ENCODE results near the gene FAM43A. TPM values are rescaled to one million over a fixed set of nuclear protein-coding genes. Genes with fewer than 3 reads are reported as not detected.

Gene FAM43A
- total and polyA plus RNA-seq, 10 of the 15 experiments (the other 5 are each of a cell fraction or from before 2014, with no cell fraction given), result 0.27 to 5.0 (median 1.1) TPM

GRCh38 chr3:194689493-194689944 is 3.8 kb downstream of the FAM43A start:
- WGBS (ENCODE audit: insufficient coverage, insufficient replicate concordance, low lambda C conversion rate, missing lambda C conversion rate), result 22% methylated on average over 9 of the region's 9 CpGs
- H3K79me2 ChIP-seq (ENCODE audit: control insufficient read depth, insufficient read depth, low read length), result no peaks in the 10 kb centered on the region; the same call in 1 of the 2 replicates
- no peak overlapping the region for H3K4me3 ChIP-seq
- H3K9me3 ChIP-seq (replicated peaks; ENCODE audit: control insufficient read depth, insufficient read depth, low read length), result no peaks in the 10 kb centered on the region
- H2AFZ ChIP-seq (ENCODE audit: control insufficient read depth, low read depth, low read length), result no peak overlapping the region; the same call in 1 of the 2 replicates
- FAIRE-seq (no peak), DNase-seq (ENCODE audit: low read depth, low spot score) (no peak), ATAC-seq (no peak)
- peaks cover 0 to 5% of the 10 kb centered on the region in 2 experiments; a peak in 2 of 4 replicates for H3K27me3 ChIP-seq (replicated peaks in 1 of 2; ENCODE audit: control insufficient read depth in 2 of 2, insufficient read depth in 2 of 2, low read length in 1 of 2)
- BruUV-seq (replicated peaks), result no TSS peak
- intact Hi-C loops (cut with micrococcal nuclease; ENCODE audit: unreplicated experiment) (loop anchor here (5.0 kb wide), 1 partner anchor 178 kb away; no protein-coding TSS in a partner anchor), in situ Hi-C loops (cut with MboI) (loop anchor here (10.0 kb wide), 1 partner anchor 435 kb away; no protein-coding TSS in a partner anchor)
- no peaks in the 10 kb centered on the region for H4K20me1 ChIP-seq (ENCODE audit: control insufficient read depth, insufficient read depth)
- H3K27ac ChIP-seq (ENCODE audit: control insufficient read depth, insufficient read depth), result peak overlapping the region; percentile 6
- ChIA-PET SMC1A (ENCODE audit: uncharacterized antibody, unreplicated experiment) (no interaction called here), POLR2A (interaction anchor here (0.5 kb wide), 1 partner anchor 79 kb away, joined by 5 read pairs; no protein-coding TSS in a partner anchor), CTCF (interaction anchor here (0.6 to 4.8 kb wide), 4 partner anchors 17 to 417 kb away, joined by 3 to 29 read pairs (median 4); partner anchors contain the start of gene LSG1), RAD21 (ENCODE audit: unreplicated experiment) (no interaction called here)
- peaks cover 65% of the 10 kb centered on the region for H3K4me1 ChIP-seq (ENCODE audit: control insufficient read depth, insufficient read depth, low read length)
- no peaks in the 10 kb centered on the region for H3K36me3 ChIP-seq (ENCODE audit: control insufficient read depth in 2 of 2, insufficient read depth in 2 of 2, low read length in 1 of 2)
- H3K9ac ChIP-seq (ENCODE audit: control insufficient read depth, insufficient read depth, low read length), result no peak overlapping the region
- TF ChIP-seq TCF3 (IDR thresholded peaks at IDR 0.05; ENCODE audit: borderline replicate concordance, insufficient read depth, low read depth, low read length), result 0 out of 2 replicates have a peak, but pooled peaks have one; percentile 17
- no peak for TF ChIP-seq PAX8 (IDR thresholded peaks at IDR 0.05)
- peak overlapping the region; percentile 28 for H3K4me2 ChIP-seq (ENCODE audit: control insufficient read depth, insufficient read depth)

- TF ChIP-seq PKNOX1 (IDR thresholded peaks at IDR 0.05) (peak; percentile 49; the same call in 1 of the 2 replicates), ZNF207 (IDR thresholded peaks at IDR 0.05; ENCODE audit: borderline replicate concordance) (no peak), SMAD5 (IDR thresholded peaks at IDR 0.05; ENCODE audit: low read depth) (no peak), USF1 (IDR thresholded peaks at IDR 0.05; ENCODE audit: borderline replicate concordance, extremely low read length, insufficient read depth, low read depth, low read length) (peak; percentile 21)
- intact Hi-C loops (cut with micrococcal nuclease; ENCODE audit: unreplicated experiment) (no loop called here), in situ Hi-C loops (cut with MboI) (no loop called here)
- Histone ChIP-seq H3K4me1 (ENCODE audit: control insufficient read depth, insufficient read depth, low read length) (peaks cover 59% of the 10 kb centered on the region), H3K79me2 (ENCODE audit: control insufficient read depth, insufficient read depth, low read length) (no peaks in the 10 kb centered on the region; the same call in 1 of the 2 replicates), H2AFZ (ENCODE audit: control insufficient read depth, low read depth, low read length) (0 out of 2 replicates have a peak overlapping the region, but pooled peaks have one; percentile 2), H3K9ac (ENCODE audit: control insufficient read depth, insufficient read depth, low read length) (no peak overlapping the region), H3K4me2 (ENCODE audit: control insufficient read depth, insufficient read depth) (peak overlapping the region; percentile 19; the same call in 1 of the 2 replicates), H3K27ac (ENCODE audit: control insufficient read depth, insufficient read depth) (peak overlapping the region; percentile 59), H3K27me3 (replicated peaks in 1 of 2; ENCODE audit: control insufficient read depth in 2 of 2, insufficient read depth in 2 of 2, low read length in 1 of 2) (peaks cover 0 to 5% of the 10 kb centered on the region in 2 experiments; a peak in 2 of 4 replicates), H3K9me3 (replicated peaks; ENCODE audit: control insufficient read depth, insufficient read depth, low read length) (no peaks in the 10 kb centered on the region), H3K36me3 (ENCODE audit: control insufficient read depth in 2 of 2, insufficient read depth in 2 of 2, low read length in 1 of 2) (no peaks in the 10 kb centered on the region), H4K20me1 (ENCODE audit: control insufficient read depth, insufficient read depth) (no peaks in the 10 kb centered on the region), H3K4me3 (no peak overlapping the region; the same call in 1 of the 2 replicates)
- 47% methylated on average over 8 of the region's 8 CpGs for WGBS (ENCODE audit: insufficient coverage, insufficient replicate concordance, low lambda C conversion rate, missing lambda C conversion rate)
- ATAC-seq, result no peak
- BruUV-seq (replicated peaks), result no TSS peak
- CTCF ChIA-PET, result interaction anchor here (0.7 to 2.4 kb wide), 3 partner anchors 8 to 580 kb away, joined by 3 to 24 read pairs (median 12); partner anchors contain the start of genes LSG1 and XXYLT1
- SMC1A ChIA-PET (ENCODE audit: uncharacterized antibody, unreplicated experiment), result interaction anchor here (0.8 to 2.1 kb wide), 4 partner anchors 8 to 584 kb away, joined by 3 to 9 read pairs (median 4); partner anchors contain the start of gene XXYLT1
- no peak for DNase-seq (ENCODE audit: low read depth, low spot score)
- POLR2A ChIA-PET, result interaction anchor here (1.1 kb wide), 1 partner anchor 18 kb away, joined by 3 read pairs; no protein-coding TSS in a partner anchor
- no peak for FAIRE-seq
- RAD21 ChIA-PET (ENCODE audit: unreplicated experiment), result interaction anchor here (1.2 to 2.2 kb wide), 4 partner anchors 8 to 440 kb away, joined by 3 to 11 read pairs (median 6); no protein-coding TSS in a partner anchor
These were observed 5.1 kb downstream of the FAM43A start for GRCh38 chr3:194690501-194691372.

Measured in GM12878 (cell line).